ENCODE data around the gene NFRKB. TPM values are rescaled to one million over a fixed set of nuclear protein-coding genes. Genes with fewer than 3 reads are reported as not detected.

The NFRKB gene
- total RNA-seq, 1 donor from 2014 or later: 11.8 TPM

DNA sequence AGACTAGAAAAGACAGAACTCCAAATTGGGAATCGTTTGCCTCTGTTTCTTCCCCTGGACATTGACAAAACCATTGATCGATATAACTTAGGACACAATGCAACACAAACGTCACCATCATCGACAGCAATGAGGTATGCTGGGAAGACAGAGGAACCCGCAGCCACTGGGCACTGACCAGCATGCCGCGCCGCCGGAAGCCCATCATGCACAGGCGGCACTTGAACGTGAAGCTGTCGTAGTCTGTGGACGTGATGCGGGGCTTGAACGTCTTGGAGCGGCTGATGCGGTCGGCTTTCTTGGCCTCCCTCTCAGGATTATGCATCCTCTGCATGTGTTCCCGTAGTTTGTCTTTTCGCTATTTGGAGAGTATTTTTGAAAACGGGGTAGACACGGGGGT is 23.0 kb upstream of the NFRKB start:
- Histone ChIP-seq H3K4me3 (no peak overlapping the region), H3K27ac (replicated peaks) (no peak overlapping the region), H3K4me1 (no peaks in the 10 kb centered on the region), H3K27me3 (ENCODE audit: low read depth) (no peaks in the 10 kb centered on the region), H3K36me3 (peaks cover 48% of the 10 kb centered on the region), H3K9me3 (replicated peaks) (no peaks in the 10 kb centered on the region)
- TF ChIP-seq CTCF (IDR thresholded peaks at IDR 0.05; ENCODE audit: borderline replicate concordance): no peak
- intact Hi-C loops (cut with micrococcal nuclease): no loop called here
- DNase-seq: no peak

- Histone ChIP-seq H3K36me3 (peaks cover 49% of the 10 kb centered on the region), H3K4me3 (no peak overlapping the region), H3K9me3 (replicated peaks) (no peaks in the 10 kb centered on the region), H3K27ac (replicated peaks) (no peak overlapping the region), H3K4me1 (no peaks in the 10 kb centered on the region), H3K27me3 (ENCODE audit: low read depth) (no peaks in the 10 kb centered on the region)
- DNase-seq: no peak
- TF ChIP-seq CTCF (IDR thresholded peaks at IDR 0.05; ENCODE audit: borderline replicate concordance): no peak
- intact Hi-C loops (cut with micrococcal nuclease): no loop called here
Observed at GRCh38 chr11:129917231-129917630, 21.9 kb upstream of the NFRKB start.

DNA sequence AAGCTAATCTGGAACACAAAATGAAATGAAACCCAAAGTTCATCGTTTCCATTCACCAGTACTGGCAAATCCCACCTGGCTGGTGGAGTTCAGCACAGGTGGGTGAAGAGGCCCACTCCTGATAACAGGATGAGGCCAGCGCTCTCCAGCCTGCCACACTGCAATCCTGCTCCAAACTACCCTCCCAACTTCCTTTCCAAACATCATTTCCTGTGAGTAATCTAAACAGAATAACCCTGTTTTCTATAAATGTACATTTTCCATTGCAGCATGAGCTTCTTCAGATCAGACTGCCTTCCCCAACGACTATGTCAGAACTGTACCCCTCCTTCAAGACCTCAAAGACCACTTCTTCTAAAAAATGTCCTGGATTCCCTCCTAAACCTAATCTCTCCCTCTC is 15.9 kb upstream of the NFRKB start:
- no peak for TF ChIP-seq CTCF (IDR thresholded peaks at IDR 0.05; ENCODE audit: borderline replicate concordance)
- Histone ChIP-seq H3K36me3 (peaks cover 67% of the 10 kb centered on the region), H3K4me3 (no peak overlapping the region), H3K27ac (replicated peaks) (no peak overlapping the region), H3K4me1 (no peaks in the 10 kb centered on the region), H3K9me3 (replicated peaks) (no peaks in the 10 kb centered on the region), H3K27me3 (ENCODE audit: low read depth) (no peaks in the 10 kb centered on the region)
- intact Hi-C loops (cut with micrococcal nuclease): no loop called here
- no peak for DNase-seq

DNA sequence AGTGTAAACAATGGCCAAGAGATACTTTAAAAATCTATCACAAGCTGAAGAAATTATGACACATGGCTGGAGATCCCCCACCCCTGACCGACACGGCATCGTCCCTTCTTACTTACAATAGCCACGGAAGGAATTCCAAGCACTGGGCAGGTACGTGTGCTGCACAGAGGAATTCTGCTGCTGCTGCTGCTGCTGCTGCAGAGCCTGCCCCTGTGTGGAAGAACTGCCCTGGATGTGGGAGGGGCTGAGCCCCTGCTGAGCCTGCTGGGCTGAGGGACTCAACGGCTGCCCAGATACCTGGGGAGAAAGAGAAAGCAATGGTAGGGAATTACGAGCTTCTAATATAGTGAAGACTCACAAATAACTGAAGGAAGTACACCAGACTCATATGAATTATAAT is 15.0 kb upstream of the NFRKB start:
- Histone ChIP-seq H3K27ac (replicated peaks) (no peak overlapping the region), H3K9me3 (replicated peaks) (no peaks in the 10 kb centered on the region), H3K4me3 (no peak overlapping the region), H3K36me3 (peaks cover 63% of the 10 kb centered on the region), H3K4me1 (no peaks in the 10 kb centered on the region), H3K27me3 (ENCODE audit: low read depth) (no peaks in the 10 kb centered on the region)
- intact Hi-C loops (cut with micrococcal nuclease): no loop called here
- TF ChIP-seq CTCF (IDR thresholded peaks at IDR 0.05; ENCODE audit: borderline replicate concordance): no peak
- no peak for DNase-seq

GRCh38 chr11:129905402-129905801 is 10.0 kb upstream of the NFRKB start:
- DNase-seq: no peak
- H3K36me3 ChIP-seq: peaks cover 70% of the 10 kb centered on the region
- no peak overlapping the region for H3K27ac ChIP-seq (replicated peaks)
- no peaks in the 10 kb centered on the region for H3K4me1 ChIP-seq
- intact Hi-C loops (cut with micrococcal nuclease): no loop called here
- H3K4me3 ChIP-seq: no peak overlapping the region
- H3K27me3 ChIP-seq (ENCODE audit: low read depth): no peaks in the 10 kb centered on the region
- no peak for TF ChIP-seq CTCF (IDR thresholded peaks at IDR 0.05; ENCODE audit: borderline replicate concordance)
- no peaks in the 10 kb centered on the region for H3K9me3 ChIP-seq (replicated peaks)

GRCh38 chr11:129896062-129896461 is 684 bp upstream of the NFRKB start:
- no peak for DNase-seq
- peak overlapping the region; percentile 79 for H3K27ac ChIP-seq (replicated peaks)
- no peaks in the 10 kb centered on the region for H3K27me3 ChIP-seq (ENCODE audit: low read depth)
- H3K4me1 ChIP-seq: peaks cover 23% of the 10 kb centered on the region
- no peaks in the 10 kb centered on the region for H3K9me3 ChIP-seq (replicated peaks)
- peaks cover 22% of the 10 kb centered on the region for H3K36me3 ChIP-seq
- H3K4me3 ChIP-seq: peak overlapping the region; percentile 92
- TF ChIP-seq CTCF (IDR thresholded peaks at IDR 0.05; ENCODE audit: borderline replicate concordance): no peak
- intact Hi-C loops (cut with micrococcal nuclease): no loop called here

All from left ventricle myocardium inferior (tissue), 1 donor.